ENCODE results near the gene USO1.
"Not testable (repeated sequence)": the region's sequence is repeated elsewhere in the genome, so short reads cannot be mapped to it uniquely, and the experiment has no call there.

USO1 gene

GRCh38 chr4:75845992-75846391 is 121.6 kb downstream of the USO1 start:
- FAIRE-seq: no peak

- not testable (repeated sequence) for FAIRE-seq
These were observed 123.9 kb downstream of the USO1 start for GRCh38 chr4:75848171-75848760.

GRCh38 chr4:75848891-75849290 is 124.5 kb downstream of the USO1 start:
- no peak for FAIRE-seq

GRCh38 chr4:75849461-75849860 is 125.1 kb downstream of the USO1 start:
- FAIRE-seq: no peak

GRCh38 chr4:75858721-75859120 is 134.3 kb downstream of the USO1 start:
- no peak for FAIRE-seq

DNA sequence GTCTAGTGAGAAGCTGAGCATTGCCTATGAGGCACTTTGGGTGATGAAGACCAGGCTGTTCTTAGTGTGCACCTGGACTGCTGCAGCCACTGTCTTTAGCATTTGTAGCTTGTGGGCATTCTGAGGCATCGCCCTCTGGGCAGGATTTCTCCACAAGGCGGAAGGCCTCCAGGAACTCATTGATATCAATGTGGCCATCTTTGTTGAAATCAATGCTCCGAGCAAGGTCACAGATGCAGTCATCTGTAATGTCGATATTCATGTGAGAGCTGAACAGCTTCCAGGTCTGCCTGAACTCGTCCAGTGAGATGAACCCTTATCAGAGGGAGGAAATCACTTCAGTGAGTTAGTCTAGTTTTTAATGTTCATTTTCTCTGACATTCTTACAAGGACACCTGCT is 136.2 kb downstream of the USO1 start:
- no peak for FAIRE-seq

Data from endometrium (tissue), 2 donors.